Adipocyte (in vitro differentiated cells): ENCODE measurements around the gene DPY19L3.
"Not testable (repeated sequence)": the region's sequence is repeated elsewhere in the genome, so short reads cannot be mapped to it uniquely, and the experiment has no call there.

Source experiments
- DNase-seq: peaks from one replicate; pipeline ENCODE4 v3.0.0-alpha.2; 2015; ENCODE audit warnings: low read depth
- H3K27me3 ChIP-seq: replicated peaks from 2 replicates; pipeline ENCODE4 v1.7.0; 2013; ENCODE audit warnings: mild to moderate bottlenecking, low read length, moderate library complexity; ENCODE audit not compliant: control insufficient read depth, insufficient read depth
- H3K36me3 ChIP-seq: 2 replicates; pipeline ENCODE4 v1.7.0; 2013; ENCODE audit warnings: low read length, mild to moderate bottlenecking, moderate library complexity; ENCODE audit not compliant: control insufficient read depth, insufficient read depth, severe bottlenecking
- H3K4me1 ChIP-seq: 2 replicates; pipeline ENCODE4 v1.7.0; 2013; ENCODE audit warnings: mild to moderate bottlenecking, low read length, moderate library complexity; ENCODE audit not compliant: control insufficient read depth, insufficient read depth
- H3K4me3 ChIP-seq: 2 replicates; pipeline ENCODE4 v1.7.0; 2013; ENCODE audit warnings: mild to moderate bottlenecking, low read length, moderate library complexity
- H3K9ac ChIP-seq: 2 replicates; pipeline ENCODE4 v1.7.0; 2013; ENCODE audit warnings: mild to moderate bottlenecking, low read length, moderate library complexity
- H3K9me3 ChIP-seq: 2 replicates; pipeline ENCODE4 v1.7.0; 2013; ENCODE audit warnings: mild to moderate bottlenecking, low read length, moderate library complexity; ENCODE audit not compliant: control insufficient read depth

DPY19L3 gene

DNA sequence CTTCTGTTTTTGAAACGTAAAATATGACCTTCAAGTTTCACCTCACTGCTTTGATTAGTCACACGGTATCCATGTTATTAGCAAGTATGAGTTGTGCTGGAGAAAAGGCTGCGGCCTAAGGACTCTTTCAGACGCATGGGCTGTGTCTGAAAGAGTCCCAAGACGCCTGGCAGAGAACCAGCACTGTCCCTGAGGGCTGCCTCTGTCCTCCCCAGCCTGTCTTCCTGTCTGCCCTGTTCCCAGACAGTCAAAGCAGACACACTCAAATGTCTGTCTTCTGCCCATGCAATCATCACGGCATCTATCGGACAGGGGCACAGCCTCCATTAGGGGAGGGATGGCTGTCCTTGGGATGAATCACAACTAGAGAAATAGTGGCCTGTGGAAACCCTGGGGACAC, 65.5 kb downstream of the DPY19L3 start:
- Histone ChIP-seq H3K4me3 (no peak overlapping the region), H3K9ac (no peak overlapping the region), H3K27me3 (no peaks in the 10 kb centered on the region), H3K9me3 (no peaks in the 10 kb centered on the region), H3K4me1 (no peaks in the 10 kb centered on the region), H3K36me3 (peaks cover 62% of the 10 kb centered on the region)
- DNase-seq = no peak

DNA sequence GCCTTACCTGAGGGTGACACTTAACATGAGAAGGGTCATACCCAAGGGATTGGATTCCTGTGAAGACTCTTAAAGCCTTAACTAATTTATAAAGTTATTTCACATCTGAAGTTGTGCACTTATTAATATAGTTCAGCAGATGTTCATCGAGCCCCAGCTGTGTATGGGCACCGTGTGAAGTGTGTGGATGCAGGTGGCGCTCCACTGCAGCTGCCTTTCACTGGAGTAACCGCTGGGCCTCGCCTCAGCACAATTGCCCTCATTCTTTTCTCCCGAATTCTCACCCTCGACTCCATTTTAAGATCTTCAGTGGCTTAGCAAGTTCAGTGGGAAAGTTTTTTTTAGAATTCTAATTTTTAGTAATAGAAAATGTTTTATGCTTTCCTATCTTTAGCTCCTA, 66.2 kb downstream of the DPY19L3 start:
- H3K27me3 ChIP-seq = no peaks in the 10 kb centered on the region
- DNase-seq = no peak
- H3K9ac ChIP-seq = no peak overlapping the region
- no peaks in the 10 kb centered on the region for H3K4me1 ChIP-seq
- H3K9me3 ChIP-seq = no peaks in the 10 kb centered on the region
- peaks cover 54% of the 10 kb centered on the region for H3K36me3 ChIP-seq
- no peak overlapping the region for H3K4me3 ChIP-seq

DNA sequence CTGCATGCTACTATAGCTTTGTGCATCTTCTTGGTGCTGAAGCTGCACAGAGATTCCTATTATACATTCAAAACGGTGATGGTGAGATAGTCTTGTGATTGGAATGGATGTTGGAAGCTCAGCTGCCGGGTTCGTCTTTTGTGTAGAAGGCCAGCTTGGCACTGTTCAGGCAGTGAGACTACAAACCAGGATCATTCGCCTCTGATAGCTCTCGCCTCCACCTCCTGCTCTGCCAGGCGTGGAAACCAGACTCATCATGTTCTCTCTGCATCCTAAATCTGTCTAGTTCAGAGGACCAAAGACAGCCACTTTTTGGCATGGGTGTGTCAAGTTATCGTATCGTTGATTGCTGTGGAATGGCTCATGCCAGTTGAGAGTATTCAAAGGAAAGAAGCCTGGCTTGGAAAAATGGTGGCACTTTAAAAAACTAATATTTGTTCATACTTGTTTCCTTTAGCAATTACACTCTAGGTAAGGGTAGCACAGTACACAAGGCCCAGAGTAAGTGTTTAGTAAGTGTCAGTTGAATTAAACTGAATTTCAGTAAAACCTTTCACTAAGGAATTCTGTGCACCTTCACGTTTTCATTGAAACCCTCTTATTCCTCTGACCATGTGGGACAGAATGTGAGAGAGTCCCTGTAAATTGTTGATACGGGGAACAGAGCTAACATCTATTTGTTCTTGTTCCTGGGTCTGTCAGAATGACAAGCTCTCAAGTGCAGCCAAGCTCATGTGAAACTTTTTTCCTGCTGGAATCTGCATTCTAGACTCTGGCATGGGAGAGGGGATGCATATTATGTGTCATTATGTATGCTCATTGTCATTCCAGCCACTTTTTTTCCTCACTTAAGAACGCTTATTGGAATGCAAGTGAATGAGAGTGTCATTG, 69.8 kb downstream of the DPY19L3 start:
- no peak overlapping the region for H3K4me3 ChIP-seq
- H3K4me1 ChIP-seq = no peaks in the 10 kb centered on the region
- H3K27me3 ChIP-seq = no peaks in the 10 kb centered on the region
- DNase-seq = no peak
- H3K36me3 ChIP-seq = peaks cover 58% of the 10 kb centered on the region
- H3K9me3 ChIP-seq = no peaks in the 10 kb centered on the region
- H3K9ac ChIP-seq = no peak overlapping the region

DNA sequence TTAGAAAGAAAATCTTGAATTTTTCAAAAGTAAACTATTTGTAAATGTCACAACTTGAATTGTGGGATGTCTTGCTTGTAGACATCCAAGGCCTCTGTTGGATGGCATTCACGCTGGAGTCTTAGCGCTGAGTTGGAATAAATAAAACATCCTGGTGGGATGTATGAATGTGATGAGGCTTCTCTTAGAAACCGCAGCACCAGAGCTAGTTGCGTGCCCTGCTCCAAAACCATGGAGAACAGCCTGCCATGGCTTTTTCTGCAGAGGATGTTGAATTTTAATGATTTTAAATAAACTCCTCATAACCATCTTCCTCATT, 70.4 kb downstream of the DPY19L3 start:
- no peaks in the 10 kb centered on the region for H3K27me3 ChIP-seq
- no peak for DNase-seq
- no peak overlapping the region for H3K9ac ChIP-seq
- no peak overlapping the region for H3K4me3 ChIP-seq
- H3K36me3 ChIP-seq = peaks cover 58% of the 10 kb centered on the region
- no peaks in the 10 kb centered on the region for H3K4me1 ChIP-seq
- no peaks in the 10 kb centered on the region for H3K9me3 ChIP-seq

DNA sequence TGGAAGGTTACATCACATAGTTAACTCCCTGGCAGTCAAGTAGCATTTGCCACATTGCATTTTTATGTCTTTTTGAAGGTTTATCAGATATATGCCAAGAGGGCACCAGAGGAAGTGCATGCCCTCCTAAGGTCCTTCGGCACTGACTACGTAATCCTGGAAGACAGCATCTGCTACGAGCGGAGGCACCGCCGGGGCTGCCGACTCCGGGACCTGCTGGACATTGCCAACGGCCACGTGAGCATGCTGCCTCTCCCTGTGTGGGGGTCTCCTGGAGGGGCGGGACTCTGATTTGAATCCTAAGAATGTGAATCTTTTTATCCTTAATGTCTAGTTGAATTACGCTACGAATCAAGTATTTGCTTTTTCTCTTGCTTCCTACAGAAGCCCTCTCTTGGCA, 74.8 kb downstream of the DPY19L3 start:
- no peak overlapping the region for H3K9ac ChIP-seq
- H3K27me3 ChIP-seq = no peaks in the 10 kb centered on the region
- no peak for DNase-seq
- no peaks in the 10 kb centered on the region for H3K4me1 ChIP-seq
- no peaks in the 10 kb centered on the region for H3K9me3 ChIP-seq
- peaks cover 83% of the 10 kb centered on the region for H3K36me3 ChIP-seq
- no peak overlapping the region for H3K4me3 ChIP-seq

DNA sequence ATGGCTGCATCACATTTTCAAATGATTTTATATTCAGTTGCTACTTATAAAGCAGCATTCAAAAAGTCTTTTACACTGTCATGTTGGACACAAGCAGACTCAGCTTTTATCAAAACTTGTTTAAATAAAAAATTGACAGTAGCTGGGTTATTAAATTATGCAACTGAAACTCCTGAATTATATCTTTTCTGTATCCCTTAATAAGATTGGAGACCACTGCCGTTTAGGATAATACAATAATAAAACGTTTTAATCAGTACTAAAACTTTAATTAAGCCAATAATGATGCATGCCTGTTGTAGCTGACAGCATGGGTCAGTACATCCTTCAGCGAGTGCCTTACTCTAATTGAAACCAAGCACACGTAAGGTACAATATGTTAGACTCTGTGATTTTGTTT, 78.0 kb downstream of the DPY19L3 start:
- H3K4me1 ChIP-seq = no peaks in the 10 kb centered on the region
- H3K36me3 ChIP-seq = peaks cover 83% of the 10 kb centered on the region
- no peak for DNase-seq
- no peak overlapping the region for H3K9ac ChIP-seq
- no peaks in the 10 kb centered on the region for H3K9me3 ChIP-seq
- no peak overlapping the region for H3K4me3 ChIP-seq
- H3K27me3 ChIP-seq = no peaks in the 10 kb centered on the region

DNA sequence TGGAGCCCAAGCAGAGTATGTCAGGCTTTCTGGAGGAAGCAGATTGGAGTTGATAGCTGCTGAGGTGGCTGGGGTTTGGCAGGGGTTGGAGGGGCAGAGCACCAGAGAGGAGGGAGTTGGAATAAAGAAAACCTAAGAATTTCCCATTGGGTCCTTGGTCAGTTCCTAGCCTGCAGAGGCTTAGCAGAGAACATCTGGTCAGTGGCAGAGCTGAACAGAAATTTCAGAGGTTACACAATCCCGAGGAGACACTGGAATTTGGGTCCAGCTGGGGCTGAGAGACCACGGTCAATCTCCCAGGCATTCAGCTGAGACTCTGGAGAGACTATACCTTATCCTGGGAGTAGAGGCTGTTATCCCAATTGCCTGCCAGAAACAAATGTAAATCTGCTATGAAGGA, 84.4 kb downstream of the DPY19L3 start:
- H3K4me1 ChIP-seq = no peaks in the 10 kb centered on the region

DNA sequence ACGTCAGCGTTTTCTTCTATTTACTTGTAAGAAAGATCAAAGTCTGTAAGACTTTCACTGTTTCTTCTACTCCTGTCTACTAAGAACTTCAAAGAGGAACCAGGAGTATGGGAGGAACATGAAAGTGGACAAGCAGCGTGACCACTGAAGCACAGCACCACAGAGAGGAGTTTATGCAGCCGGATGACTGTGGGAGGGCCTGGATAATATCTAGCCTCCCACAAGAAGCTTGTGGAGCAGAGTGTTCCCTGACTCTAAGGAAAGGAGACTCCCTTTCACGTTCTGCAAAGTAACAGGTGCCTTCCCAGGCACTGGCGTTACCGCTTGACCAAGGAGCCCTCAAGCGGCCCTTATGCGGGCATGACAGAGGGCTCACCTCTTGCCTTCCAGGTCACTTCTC, 91.8 kb downstream of the DPY19L3 start:
- Histone ChIP-seq H3K4me3 (no peak overlapping the region), H3K4me1 (no peaks in the 10 kb centered on the region), H3K27me3 (peaks cover 9% of the 10 kb centered on the region), H3K9ac (no peak overlapping the region), H3K36me3 (no peaks in the 10 kb centered on the region), H3K9me3 (no peaks in the 10 kb centered on the region)
- no peak for DNase-seq

More for the DNA sequence above, 84.4 kb downstream of the DPY19L3 start:
- Histone ChIP-seq H3K36me3 (peaks cover 19% of the 10 kb centered on the region), H3K4me3 (no peak overlapping the region), H3K27me3 (no peaks in the 10 kb centered on the region), H3K9me3 (no peaks in the 10 kb centered on the region), H3K9ac (no peak overlapping the region)
- DNase-seq = no peak

DNA sequence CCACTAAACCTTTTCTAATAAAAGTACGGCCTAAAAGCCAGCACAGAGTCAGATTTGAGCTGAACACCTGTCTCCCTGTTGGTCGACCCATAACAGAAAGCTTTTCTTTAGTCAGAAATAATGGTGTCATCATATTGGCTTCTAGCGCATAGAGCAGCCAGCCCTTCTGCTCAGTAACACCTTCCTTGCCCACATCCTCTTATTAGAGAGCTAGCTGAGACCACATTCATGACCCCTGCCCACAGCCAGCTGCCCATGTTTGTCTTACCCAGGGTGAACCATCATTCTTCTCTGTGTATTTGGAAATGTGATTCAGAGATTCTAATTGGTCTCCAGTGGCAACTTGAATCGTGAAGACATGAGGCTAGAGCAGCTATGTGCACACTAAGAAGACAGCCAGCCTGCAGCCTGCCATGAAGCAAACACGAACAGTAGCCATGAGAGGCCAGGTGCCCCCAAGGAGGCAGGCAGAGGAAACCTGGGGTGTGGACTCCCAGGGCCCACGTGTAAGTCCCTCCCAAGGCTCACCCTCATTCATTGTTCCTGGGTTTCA, 93.2 kb downstream of the DPY19L3 start:
- no peak overlapping the region for H3K4me3 ChIP-seq
- DNase-seq = no peak
- peaks cover 9% of the 10 kb centered on the region for H3K27me3 ChIP-seq
- H3K9ac ChIP-seq = no peak overlapping the region
- H3K4me1 ChIP-seq = no peaks in the 10 kb centered on the region
- H3K9me3 ChIP-seq = no peaks in the 10 kb centered on the region
- H3K36me3 ChIP-seq = no peaks in the 10 kb centered on the region

DNA sequence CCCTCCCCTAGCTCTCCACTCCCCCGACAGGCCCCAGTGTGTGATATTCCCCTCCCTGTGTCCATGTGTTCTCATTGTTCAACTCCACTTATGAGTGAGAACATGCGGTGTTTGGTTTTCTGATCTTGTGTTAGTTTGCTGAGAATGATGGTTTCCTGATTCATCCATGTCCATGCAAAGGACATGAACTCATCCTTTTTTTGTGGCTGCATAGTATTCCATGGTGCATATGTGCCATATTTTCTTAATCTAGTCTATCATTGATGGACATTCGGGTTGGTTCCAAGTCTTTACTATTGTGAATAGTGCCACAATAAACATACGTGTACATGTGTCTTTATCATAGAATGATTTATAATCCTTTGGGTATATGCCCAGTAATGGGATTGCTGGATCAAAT, 106.9 kb downstream of the DPY19L3 start:
- H3K4me3 ChIP-seq, H3K27me3 ChIP-seq, DNase-seq, H3K4me1 ChIP-seq, H3K36me3 ChIP-seq, H3K9ac ChIP-seq: not testable (repeated sequence)
- peaks cover 18% of the 10 kb centered on the region for H3K9me3 ChIP-seq

DNA sequence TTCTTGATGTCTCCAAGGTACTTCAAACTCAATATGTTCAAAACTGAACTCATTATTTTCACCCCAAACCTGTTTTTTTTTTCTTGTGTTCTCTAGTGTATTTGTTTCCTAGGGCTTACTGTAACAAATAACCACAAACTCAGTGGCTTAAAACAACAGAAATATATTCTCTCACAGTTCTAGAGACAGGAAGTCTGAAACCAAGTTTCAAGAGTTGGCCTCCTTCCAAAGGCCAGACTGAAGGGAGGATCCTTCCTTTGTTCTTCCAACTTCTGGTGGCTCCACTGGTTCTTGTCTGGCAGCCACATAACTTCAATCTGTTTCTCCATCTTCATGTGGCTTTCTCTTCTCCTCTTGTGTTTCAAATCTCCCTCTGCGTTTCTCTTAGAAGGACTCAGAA, 113.5 kb downstream of the DPY19L3 start:
- H3K9me3 ChIP-seq = peaks cover 6% of the 10 kb centered on the region
- H3K27me3 ChIP-seq = peaks cover 6% of the 10 kb centered on the region
- no peak for DNase-seq
- no peak overlapping the region for H3K9ac ChIP-seq
- H3K36me3 ChIP-seq = no peaks in the 10 kb centered on the region
- no peaks in the 10 kb centered on the region for H3K4me1 ChIP-seq
- H3K4me3 ChIP-seq = no peak overlapping the region

DNA sequence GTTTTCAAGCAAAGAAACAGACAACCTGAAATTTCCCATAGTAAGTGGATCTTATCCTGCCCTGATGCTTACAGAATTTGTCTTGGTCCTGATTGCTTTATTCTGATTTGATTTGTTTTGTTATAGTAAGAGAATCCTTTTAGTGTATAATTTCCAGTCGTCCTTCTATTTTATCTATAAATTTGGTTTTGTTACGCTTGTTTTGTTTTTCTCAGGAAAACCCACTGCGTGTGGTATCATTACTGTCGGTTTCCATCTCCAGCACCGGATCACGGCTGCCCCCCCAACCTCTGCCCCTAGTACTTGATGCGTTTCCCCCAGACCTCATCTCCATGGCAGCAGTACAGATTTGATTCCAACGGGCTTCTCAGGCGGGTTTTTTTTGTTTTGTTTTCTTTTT, 117.4 kb downstream of the DPY19L3 start:
- Histone ChIP-seq H3K9me3 (peaks cover under 1% of the 10 kb centered on the region), H3K9ac (no peak overlapping the region), H3K4me3 (no peak overlapping the region), H3K4me1 (no peaks in the 10 kb centered on the region), H3K36me3 (no peaks in the 10 kb centered on the region), H3K27me3 (peaks cover 6% of the 10 kb centered on the region)
- no peak for DNase-seq
